ENCODE data around the gene ALDOA. TPM values are rescaled to one million over a fixed set of nuclear protein-coding genes. Genes with fewer than 3 reads are reported as not detected.
A peak's percentile ranks its signal among the peaks of the same experiment; 100 is the strongest.

Gene ALDOA
- total and polyA plus RNA-seq, 9 of the 15 experiments (the other 6 are each of a cell fraction or from before 2014, with no cell fraction given): 311 to 2,224 (median 1,293) TPM

DNA sequence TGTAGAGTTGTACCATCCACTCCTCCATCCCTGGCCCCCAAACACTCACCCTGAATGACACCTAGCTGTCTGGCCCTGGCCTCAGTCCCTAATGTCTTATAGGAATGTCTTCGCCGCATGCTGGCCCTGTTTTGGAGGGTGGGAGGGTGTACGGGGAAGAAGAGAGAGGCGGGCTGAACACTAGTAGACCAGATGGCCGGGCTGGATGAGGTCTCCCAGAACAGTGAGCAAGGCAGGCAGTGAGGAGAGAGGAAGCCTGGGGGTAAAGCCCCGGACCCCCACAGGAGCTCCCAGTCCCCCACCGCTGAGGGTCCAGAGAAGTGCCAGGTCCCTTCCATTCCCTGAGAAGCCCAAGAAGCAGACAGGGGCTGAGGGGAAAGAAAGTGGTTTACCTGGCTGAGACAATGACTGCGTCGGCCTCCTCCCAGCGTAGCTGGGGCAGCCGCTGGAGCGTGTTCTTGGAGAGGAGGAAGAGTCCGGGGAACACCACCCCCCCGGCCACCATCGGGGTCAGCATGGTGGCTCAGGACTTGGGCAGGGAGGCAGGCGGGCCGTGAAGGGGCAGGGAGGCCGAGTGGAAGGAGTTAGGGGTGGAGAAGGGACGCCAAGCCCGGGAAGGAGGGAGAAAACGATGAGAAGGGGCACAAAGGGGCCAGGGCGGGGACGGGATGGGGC, 35.4 kb upstream of the ALDOA start (continued):
- TF ChIP-seq STAT5B (CRISPR knock-in tag; IDR thresholded peaks at IDR 0.05) (no peak), PHF21A (IDR thresholded peaks at IDR 0.05; ENCODE audit: borderline replicate concordance, low read depth) (no peak), ZNF586 (CRISPR knock-in tag; conservative IDR thresholded peaks at IDR 0.05) (no peak), ZNF436 (CRISPR knock-in tag; IDR thresholded peaks at IDR 0.05) (no peak)

GRCh38 chr16:30030841-30031413, 34.6 kb upstream of the ALDOA start, which contains the start of gene TLCD3B:
Gene TLCD3B (minus strand): TSS chr16:30031271. CDS start chr16:30030527, 744 bp downstream.
- Histone ChIP-seq H3K9me1 (ENCODE audit: control insufficient read depth, insufficient read depth, low read length) (peaks cover 4% of the 10 kb centered on the region), H3K4me3 (no peak within 1 kb of the TSS), H3K4me2 (ENCODE audit: insufficient read depth, low read length) (no peak within 1 kb of the TSS), H3K9me3 (replicated peaks; ENCODE audit: control insufficient read depth, insufficient read depth, low read depth, low read length) (no peaks in the 10 kb centered on the region), H3K9ac (ENCODE audit: insufficient read depth in 1 of 2, low read depth in 2 of 2, low read length in 2 of 2) (no peak within 1 kb of the TSS), H2AFZ (ENCODE audit: low read depth, low read length) (no peak within 1 kb of the TSS), H3K4me1 (replicated peaks in 1 of 2; ENCODE audit: control insufficient read depth in 2 of 2, insufficient read depth in 2 of 2, low read length in 2 of 2) (peaks cover 0 to 31% of the 10 kb centered on the region in 2 experiments; a peak in 2 of 5 replicates), H3K27me3 (ENCODE audit: control insufficient read depth in 2 of 2, insufficient read depth in 2 of 2, low read length in 2 of 2) (peaks cover 16 to 66% of the 10 kb centered on the region in 2 experiments; a peak in 4 of 5 replicates), H3K36me3 (ENCODE audit: control insufficient read depth, insufficient read depth, low read length) (no peaks in the 10 kb centered on the region), H3K27ac (ENCODE audit: extremely low read depth, low read depth, low read length) (no peak within 1 kb of the TSS), H4K20me1 (replicated peaks; ENCODE audit: control insufficient read depth, insufficient read depth, low read length) (peaks cover 13% of the 10 kb centered on the region; the same call in 1 of the 2 replicates), H3K79me2 (ENCODE audit: control insufficient read depth, insufficient read depth, low read length) (no peaks in the 10 kb centered on the region)
- BruUV-seq (replicated peaks): no TSS peak
- ChIA-PET CTCF (ENCODE audit: low intra/inter-chr PET ratio) (no interaction called here), POLR2A (interaction anchor here (0.6 kb wide), 1 partner anchor 47 kb away, joined by 3 read pairs; no protein-coding TSS in a partner anchor)
- ATAC-seq (no peak), DNase-seq (ENCODE audit: extremely low read depth in 1 of 4, low spot score in 3 of 4) (peak in 1 of 4 experiments; percentile 18), FAIRE-seq (no peak)
- intact Hi-C loops (cut with micrococcal nuclease): no loop called here
- in situ Hi-C loops (cut with MboI): no loop called here
- WGBS (ENCODE audit: insufficient coverage, low coverage, missing lambda C conversion rate): 0% methylated on average over 5 of the region's 27 CpGs
- TF ChIP-seq MYC (IDR thresholded peaks at IDR 0.05; ENCODE audit: low read depth, low read length): no peak
- no peak for TF ChIP-seq MYC (CRISPR knock-in tag; IDR thresholded peaks at IDR 0.05; ENCODE audit: borderline replicate concordance, low read depth)
- TF ChIP-seq ZFP91 (CRISPR knock-in tag; IDR thresholded peaks at IDR 0.05): peak; percentile 65; the same call in 1 of the 2 replicates
- TF ChIP-seq ETV1 (tag; conservative IDR thresholded peaks at IDR 0.05; ENCODE audit: low read depth): no peak
- TF ChIP-seq, protein P1, sequence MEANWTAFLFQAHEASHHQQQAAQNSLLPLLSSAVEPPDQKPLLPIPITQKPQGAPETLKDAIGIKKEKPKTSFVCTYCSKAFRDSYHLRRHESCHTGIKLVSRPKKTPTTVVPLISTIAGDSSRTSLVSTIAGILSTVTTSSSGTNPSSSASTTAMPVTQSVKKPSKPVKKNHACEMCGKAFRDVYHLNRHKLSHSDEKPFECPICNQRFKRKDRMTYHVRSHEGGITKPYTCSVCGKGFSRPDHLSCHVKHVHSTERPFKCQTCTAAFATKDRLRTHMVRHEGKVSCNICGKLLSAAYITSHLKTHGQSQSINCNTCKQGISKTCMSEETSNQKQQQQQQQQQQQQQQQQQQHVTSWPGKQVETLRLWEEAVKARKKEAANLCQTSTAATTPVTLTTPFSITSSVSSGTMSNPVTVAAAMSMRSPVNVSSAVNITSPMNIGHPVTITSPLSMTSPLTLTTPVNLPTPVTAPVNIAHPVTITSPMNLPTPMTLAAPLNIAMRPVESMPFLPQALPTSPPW (CRISPR knock-in tag; IDR thresholded peaks at IDR 0.05): peak; percentile 32; the same call in 1 of the 2 replicates
- no peak for TF ChIP-seq BMI1 (IDR thresholded peaks at IDR 0.05; ENCODE audit: low read length)
- TF ChIP-seq, protein P2, sequence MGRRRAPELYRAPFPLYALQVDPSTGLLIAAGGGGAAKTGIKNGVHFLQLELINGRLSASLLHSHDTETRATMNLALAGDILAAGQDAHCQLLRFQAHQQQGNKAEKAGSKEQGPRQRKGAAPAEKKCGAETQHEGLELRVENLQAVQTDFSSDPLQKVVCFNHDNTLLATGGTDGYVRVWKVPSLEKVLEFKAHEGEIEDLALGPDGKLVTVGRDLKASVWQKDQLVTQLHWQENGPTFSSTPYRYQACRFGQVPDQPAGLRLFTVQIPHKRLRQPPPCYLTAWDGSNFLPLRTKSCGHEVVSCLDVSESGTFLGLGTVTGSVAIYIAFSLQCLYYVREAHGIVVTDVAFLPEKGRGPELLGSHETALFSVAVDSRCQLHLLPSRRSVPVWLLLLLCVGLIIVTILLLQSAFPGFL (CRISPR knock-in tag; IDR thresholded peaks at IDR 0.05): no peak
- no peak for TF ChIP-seq SREBF2 (CRISPR knock-in tag; IDR thresholded peaks at IDR 0.05)
- TF ChIP-seq CHCHD3 (CRISPR knock-in tag; IDR thresholded peaks at IDR 0.05): no peak
- no peak for TF ChIP-seq GABPB1 (CRISPR knock-in tag; IDR thresholded peaks at IDR 0.05)
- TF ChIP-seq, protein P3, sequence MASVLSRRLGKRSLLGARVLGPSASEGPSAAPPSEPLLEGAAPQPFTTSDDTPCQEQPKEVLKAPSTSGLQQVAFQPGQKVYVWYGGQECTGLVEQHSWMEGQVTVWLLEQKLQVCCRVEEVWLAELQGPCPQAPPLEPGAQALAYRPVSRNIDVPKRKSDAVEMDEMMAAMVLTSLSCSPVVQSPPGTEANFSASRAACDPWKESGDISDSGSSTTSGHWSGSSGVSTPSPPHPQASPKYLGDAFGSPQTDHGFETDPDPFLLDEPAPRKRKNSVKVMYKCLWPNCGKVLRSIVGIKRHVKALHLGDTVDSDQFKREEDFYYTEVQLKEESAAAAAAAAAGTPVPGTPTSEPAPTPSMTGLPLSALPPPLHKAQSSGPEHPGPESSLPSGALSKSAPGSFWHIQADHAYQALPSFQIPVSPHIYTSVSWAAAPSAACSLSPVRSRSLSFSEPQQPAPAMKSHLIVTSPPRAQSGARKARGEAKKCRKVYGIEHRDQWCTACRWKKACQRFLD (CRISPR knock-in tag; IDR thresholded peaks at IDR 0.05): no peak

Data from K562 (cell line).